Activated CD8-positive, alpha-beta memory T cell treated with anti-CD3 and anti-CD28 coated beads for 36 hours (primary cell): ENCODE data around the gene CAB39L. TPM values are rescaled to one million over a fixed set of nuclear protein-coding genes. Genes with fewer than 3 reads are reported as not detected.
"Not testable (repeated sequence)": the region's sequence is repeated elsewhere in the genome, so short reads cannot be mapped to it uniquely, and the experiment has no call there.

Experiments
- CTCF ChIA-PET: fragments of 350-600 bp; sonication (Branson Sonifier 250); formaldehyde crosslinking; loops from one replicate; lab custom pipeline; 2021; ENCODE audit warnings: antibody characterized with exemption; lab: Charles Lee
- POLR2A ChIA-PET: fragments of 350-600 bp; sonication (Branson Sonifier 250); formaldehyde crosslinking; loops from one replicate; lab custom pipeline; 2021; ENCODE audit warnings: antibody characterized with exemption; lab: Charles Lee
- total RNA-seq, 2 experiments: library from RNA; stranded (reverse); gene quantifications; one replicate each; pipeline ENCODE4 v1.2.3, GENCODE V29; 2021

CAB39L gene
- total RNA-seq, 2 experiments from 2014 or later: 5.6 to 5.7 TPM

DNA sequence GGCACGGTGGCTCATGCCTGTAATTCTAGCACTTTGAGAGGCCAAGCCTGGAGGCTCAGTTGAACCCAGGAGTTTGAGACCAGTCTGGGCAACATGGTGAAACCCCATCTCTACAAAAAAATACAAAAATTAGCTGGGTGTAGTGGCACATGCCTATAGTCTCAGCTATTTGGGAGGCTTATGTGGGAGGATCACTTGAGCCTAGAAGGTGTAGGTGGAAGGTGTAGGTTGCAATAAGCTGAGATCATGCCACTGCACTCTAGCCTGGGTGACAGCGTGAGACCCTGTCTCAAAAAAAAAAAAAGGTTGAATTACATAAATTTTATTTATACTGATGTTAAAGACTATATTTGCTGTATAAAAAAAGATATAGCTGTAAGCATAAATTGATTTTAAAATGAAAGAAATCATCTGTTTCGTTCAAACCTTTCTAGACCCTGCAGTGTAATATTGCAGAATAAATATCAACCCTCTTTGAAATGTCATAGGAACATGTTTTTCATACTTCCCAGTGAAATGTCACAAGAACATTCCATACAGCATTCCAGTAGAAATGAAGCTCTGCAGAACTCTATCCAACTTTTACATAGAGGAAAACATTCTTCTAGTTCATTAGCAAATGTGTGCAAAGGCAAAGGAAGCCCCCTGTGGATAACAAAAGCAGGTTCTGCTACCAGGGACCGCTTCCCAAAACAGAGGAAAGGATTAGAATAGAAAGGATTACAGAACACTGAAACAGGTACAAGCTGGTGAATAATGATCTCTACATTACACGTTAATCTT is 76.0 kb downstream of the CAB39L start:
- POLR2A ChIA-PET: no interaction called here
- CTCF ChIA-PET: no interaction called here

DNA sequence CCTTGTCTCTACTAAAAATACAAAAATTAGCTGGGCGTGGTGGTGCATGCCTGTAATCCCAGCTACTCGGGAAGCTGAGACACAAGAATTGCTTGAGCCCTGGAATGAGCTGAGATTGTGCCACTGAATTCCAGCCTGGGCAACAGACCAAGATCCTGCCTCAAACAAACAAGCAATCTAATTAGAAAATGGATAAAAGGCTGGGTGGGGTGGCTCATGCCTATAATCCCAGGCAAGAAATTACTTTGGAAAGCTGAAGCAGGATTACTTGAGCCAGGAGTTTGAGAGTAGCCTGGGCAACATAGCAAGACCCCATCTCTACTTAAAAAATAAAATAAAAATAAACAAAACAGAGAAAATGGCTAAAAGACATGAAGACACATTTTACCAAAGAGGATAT is 77.0 kb downstream of the CAB39L start:
- CTCF ChIA-PET: no interaction called here
- POLR2A ChIA-PET: no interaction called here

DNA sequence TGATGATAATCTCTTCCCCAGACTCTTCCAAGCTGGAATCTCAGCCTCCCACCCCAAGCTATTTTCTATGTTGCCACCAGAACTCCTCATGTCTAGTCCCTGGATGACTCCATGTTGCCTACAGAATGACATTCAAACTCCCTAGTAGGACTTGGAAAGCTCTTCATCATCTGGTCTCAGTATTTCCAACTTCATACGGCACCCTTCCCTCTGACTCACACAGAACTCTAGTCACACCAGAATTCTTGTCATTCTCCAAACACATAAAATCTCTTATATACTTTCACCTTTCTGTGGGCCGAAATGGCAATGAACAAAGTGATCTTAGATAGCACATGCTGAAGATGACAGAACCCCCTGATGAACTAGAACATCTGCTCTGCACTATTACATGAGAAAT is 86.2 kb downstream of the CAB39L start:
- POLR2A ChIA-PET: no interaction called here
- CTCF ChIA-PET: no interaction called here

DNA sequence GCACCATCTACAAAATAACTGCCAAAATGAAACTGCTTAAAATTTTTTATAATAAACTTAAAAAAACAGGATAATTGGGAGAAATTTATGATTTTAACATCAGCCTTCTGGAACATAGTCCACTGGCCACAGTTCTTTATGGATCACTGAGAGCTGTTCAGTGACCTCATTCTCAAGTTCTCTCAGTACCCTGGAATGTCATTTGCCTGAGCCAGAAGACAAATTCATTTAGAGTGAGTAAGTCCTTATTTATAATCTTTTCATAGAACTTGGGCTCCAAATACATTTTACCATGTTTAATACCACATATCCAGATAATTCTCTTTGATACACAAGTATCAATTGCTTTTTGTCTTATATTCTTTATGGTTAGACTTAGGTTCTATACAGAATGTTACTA is 87.6 kb downstream of the CAB39L start:
- CTCF ChIA-PET: no interaction called here

DNA sequence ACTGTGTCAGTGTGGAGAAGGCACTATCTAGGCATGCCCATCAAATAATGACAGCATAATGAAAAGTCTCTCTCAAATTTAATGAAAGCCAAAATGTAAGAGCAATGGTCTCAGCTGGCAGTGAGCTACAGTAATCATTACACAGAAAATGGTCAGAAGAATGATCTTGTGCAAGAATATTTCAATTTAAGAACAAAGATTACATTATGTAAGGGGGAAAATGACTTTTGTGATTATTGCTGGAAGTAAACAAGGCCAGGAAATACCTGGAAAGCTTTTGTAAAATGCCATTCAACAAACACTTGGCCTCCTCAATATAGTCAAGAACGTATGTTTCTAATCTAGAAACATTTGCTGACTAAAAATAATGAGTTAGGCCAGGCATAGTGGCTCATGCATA is 89.1 kb downstream of the CAB39L start:
- CTCF ChIA-PET: no interaction called here

More for the DNA sequence above, 87.6 kb downstream of the CAB39L start:
- POLR2A ChIA-PET: no interaction called here

DNA sequence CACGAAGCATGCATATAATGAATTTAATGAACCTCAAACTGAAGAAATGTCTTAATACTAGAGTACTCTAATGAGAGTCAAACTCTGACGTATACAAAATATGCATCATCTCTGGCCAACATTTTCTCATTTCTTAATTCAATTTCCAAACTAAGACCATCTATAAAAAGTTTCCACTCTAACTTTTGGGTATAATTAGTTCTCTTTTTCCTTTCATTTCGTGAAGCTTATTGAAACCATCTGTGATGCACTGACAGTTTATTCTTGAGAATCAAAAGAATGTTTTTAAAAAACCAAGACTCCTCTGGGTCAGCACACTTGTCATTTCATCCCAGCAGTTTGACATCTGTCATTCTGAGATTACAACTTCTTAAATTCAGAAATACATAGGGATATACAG is 90.0 kb downstream of the CAB39L start:
- CTCF ChIA-PET: no interaction called here
- POLR2A ChIA-PET: no interaction called here

More for the DNA sequence above, 89.1 kb downstream of the CAB39L start:
- POLR2A ChIA-PET: no interaction called here

DNA sequence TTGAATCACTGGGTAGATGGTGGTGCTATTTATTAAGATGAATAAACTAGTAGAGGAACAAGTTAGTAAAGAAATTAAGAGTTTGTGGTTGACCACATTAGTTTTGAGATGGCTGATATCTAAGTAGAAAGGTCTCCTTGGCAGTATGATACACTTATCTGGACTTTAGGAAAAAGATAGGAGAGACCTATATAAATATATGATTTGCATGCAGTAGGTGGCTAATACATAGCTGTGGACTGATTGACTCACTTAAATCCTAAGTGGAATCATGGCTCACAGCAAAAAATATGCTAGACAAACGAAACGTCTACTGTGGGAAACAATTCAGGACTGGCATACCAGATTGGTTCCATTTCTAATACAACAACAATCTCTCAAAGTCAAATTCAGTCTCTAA is 92.0 kb downstream of the CAB39L start:
- ChIA-PET POLR2A (no interaction called here), CTCF (no interaction called here)

DNA sequence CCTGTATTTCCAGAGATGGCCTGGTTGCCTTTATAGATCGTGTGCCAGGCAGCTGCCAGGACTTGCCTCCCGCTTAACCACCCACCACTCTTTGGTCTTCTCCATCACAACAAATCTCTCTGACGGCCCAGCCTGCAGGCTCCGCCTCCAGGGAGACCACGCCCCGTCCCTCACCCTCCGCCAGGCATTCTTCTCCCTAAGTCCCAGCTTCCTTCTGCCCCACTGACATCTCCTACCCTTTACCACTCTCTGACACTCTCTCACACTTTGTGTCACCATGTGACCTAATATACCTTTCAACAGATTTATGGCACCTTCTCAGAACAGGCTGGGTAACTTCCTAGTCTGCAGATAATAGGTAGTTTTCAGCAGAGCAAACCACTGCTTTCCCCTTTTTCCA is 95.1 kb downstream of the CAB39L start:
- CTCF ChIA-PET: no interaction called here
- POLR2A ChIA-PET: no interaction called here

DNA sequence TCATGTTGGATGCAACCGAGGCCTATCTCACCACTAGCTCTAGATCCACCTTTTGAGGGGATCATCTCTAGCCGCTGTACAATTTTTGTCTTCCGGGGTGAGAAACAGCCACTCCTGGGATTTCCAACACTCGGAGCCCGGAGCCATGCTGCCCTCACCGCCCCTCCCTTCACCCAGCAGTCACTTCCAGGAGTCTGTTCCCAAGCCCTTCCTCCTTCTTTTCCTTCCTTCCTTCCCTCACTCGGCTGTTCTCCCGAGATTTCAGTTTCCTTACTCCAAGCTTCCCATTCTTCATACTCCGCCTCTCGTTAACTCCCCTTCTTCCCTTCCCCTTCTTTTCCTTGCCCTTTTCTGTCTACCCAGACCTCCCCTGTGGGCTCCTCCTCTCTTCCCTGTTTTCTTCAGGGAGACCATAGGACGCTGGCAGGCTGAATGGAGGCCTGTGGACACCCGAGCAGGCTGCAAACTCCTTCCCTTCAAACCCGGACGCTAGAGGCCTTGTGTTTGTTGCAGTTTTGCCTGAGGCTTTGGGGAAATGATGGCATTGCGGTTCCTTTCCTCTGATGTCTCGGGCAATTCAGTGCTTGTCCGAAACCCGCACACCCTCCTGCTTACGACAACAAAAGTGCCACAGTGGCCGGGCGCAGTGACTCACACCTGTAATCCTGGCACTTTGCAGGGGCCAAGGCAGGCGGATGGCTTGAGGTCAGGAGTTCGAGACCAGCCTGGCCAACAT is 96.0 kb downstream of the CAB39L start:
- CTCF ChIA-PET: no interaction called here
- POLR2A ChIA-PET: no interaction called here

DNA sequence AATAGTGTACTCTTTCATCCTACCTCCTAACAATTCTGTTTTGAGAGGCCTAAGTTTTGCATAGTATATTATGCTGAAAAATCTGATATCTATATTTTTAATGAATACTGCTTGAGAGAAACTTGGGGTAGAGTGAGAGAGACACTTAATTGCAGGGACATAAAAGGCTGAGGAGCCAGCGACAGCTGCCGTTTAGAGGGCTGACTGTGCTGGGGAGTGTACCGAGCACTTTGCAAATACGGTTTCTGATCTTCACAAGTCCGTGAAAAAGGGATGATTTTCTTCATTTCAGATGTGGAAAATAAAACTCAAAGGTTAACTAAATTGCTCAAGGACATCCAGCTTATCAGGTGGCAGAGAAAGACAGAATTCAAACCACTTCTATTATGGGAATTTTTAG is 97.4 kb downstream of the CAB39L start:
- POLR2A ChIA-PET: no interaction called here
- CTCF ChIA-PET: no interaction called here

DNA sequence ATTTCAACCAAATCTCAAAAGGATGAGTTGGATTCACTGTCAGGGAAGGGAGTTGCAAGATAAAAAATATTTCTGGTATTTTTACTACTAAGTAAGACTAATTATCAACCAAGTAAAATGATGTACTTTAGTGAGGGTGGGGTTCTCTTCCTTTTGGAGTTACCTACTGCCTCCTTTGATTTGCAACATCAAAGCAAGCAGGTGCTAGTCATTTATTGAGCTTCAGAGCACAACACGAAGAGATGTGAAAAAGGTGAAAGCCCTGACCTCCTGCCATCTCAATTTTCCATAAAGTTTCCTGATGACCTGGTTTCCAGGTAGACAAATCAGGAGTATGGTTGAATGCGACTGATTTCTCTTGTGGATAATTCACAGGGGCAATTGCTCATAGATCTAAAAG is 100.1 kb downstream of the CAB39L start:
- ChIA-PET POLR2A (no interaction called here), CTCF (interaction anchor here (0.7 kb wide), 1 partner anchor 28 kb away, joined by 4 read pairs; no protein-coding TSS in a partner anchor)

DNA sequence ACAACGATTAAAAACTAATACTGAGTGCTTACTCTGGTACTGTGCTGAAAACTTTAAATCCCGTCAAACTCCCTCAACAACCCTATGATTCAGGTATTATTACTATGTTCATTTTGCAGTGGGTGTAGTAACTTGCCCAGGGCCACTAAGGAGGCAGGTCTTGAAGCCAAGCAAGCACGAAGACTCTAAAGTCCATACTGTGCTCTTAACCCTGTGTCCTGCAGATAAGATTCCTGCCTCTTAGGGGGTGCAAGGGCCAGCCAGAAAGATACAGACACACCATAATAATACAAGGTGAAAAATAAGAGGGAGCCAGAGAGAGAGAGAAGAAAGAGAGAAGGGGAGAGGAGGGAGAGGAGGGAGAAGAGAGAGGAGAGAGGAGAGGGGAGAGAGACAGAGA is 100.6 kb downstream of the CAB39L start:
- ChIA-PET POLR2A (no interaction called here), CTCF (no interaction called here)

DNA sequence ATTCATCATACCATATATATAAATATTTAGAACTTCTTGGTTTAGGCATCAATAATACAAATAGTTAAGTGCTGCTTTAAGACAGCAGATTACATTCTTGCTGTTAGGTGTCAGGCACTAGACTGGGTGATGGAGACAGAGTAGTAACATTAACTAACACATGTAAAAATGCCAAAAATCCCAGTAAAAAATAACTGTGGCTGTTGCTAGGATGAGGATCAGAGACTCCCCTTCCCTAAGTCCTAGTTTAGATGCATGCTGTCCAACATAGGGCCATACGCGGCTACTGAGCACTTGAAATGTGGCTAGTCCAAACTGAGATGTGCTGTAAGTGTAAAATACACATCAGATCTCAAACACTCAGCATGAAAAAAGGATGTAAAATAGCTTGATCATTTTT is 101.4 kb downstream of the CAB39L start:
- ChIA-PET CTCF (no interaction called here), POLR2A (no interaction called here)

DNA sequence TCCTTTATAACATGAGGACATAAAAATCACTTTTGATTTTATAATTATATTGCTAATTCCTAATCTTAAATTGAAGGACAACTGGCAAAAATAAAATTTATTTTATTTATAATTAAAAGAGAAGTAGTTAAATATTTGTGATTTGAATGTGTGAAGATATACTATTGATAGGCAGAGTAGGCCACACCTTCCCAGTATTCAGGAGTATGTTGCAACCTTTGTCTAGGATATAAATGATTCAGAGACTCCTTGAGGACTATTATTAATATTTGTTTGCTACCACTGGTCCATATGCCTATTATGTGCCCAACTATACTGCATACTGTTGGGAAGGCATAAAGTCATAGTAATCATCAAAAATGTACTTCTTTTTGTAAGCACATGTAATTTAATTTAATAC is 101.9 kb downstream of the CAB39L start:
- ChIA-PET POLR2A (no interaction called here), CTCF (no interaction called here)

DNA sequence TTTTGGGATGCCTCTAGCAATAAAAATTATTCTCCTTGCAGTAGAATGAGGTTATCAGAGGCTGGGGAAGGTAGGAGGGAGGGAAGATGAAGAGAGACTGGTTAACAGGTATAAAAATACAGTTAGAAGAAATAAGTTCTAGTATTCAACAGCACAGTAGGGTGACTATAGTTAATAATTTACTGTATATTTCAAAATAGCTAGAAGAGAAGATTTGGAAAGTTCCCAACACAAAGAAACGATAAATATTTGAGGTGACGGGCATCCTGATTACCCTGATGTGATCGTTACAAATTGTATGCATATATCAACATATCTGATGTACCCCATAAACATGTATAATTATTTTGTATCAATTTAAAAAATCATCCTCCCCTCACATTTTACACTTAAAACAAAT is 102.3 kb downstream of the CAB39L start:
- CTCF ChIA-PET: no interaction called here
- POLR2A ChIA-PET: no interaction called here

DNA sequence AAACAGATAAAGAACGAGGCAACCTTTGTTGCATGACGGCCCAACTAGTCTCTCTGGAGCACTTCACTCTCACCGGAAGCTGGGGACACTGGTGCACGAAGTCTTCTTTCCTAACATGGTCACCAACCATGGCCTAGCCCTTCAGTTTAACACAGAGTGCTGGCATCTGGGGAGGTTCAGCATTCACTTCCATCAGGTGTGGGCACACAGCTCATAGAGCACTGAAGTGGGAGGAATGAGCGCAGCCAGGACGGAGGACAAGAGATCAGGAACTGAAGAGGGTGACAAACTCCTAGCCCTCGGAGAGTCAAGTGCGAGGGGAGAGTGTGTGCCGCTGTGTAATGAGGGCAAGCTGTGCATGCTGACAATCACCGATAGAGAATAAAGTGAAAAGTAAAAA is 103.7 kb downstream of the CAB39L start:
- ChIA-PET POLR2A (interaction anchor here (0.6 kb wide), 1 partner anchor 21 kb away, joined by 5 read pairs; no protein-coding TSS in a partner anchor), CTCF (no interaction called here)

DNA sequence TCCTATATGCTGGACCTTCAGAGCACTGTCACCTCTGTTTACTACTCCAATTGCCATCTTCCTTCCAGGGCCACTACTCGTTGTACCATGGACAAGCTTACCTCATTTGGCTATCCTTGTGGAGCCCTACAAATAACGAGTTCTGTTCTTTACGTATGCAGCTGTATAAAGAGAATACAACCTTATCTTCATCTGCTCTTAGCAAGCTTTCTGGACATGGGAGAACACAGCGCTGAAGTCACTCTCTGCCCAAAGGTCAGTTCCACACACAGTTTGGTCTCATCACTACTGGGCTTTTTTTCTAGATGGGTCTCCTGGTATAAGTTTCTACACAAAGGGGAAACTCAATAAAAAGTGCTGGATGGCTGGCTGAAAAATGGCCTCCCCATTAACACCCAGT is 107.2 kb downstream of the CAB39L start:
- POLR2A ChIA-PET: no interaction called here
- CTCF ChIA-PET: no interaction called here

DNA sequence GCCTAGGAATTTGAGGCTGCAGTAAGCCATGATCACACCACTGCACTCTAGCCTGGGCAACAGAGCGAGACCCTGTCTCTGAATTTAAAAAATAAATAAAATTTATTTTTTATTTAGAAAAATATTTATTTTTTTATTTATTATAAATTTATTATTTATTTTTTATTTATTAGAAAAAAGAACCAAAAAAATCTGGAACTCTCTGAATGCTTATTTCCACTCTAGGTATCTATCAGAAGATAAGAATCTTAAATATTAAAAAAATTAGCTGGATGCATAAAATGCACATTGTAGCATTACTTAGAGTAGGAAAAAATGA is 113.4 kb downstream of the CAB39L start:
- ChIA-PET CTCF (interaction anchor here (0.6 kb wide), 1 partner anchor 29 kb away, joined by 3 read pairs; no protein-coding TSS in a partner anchor), POLR2A (no interaction called here)

DNA sequence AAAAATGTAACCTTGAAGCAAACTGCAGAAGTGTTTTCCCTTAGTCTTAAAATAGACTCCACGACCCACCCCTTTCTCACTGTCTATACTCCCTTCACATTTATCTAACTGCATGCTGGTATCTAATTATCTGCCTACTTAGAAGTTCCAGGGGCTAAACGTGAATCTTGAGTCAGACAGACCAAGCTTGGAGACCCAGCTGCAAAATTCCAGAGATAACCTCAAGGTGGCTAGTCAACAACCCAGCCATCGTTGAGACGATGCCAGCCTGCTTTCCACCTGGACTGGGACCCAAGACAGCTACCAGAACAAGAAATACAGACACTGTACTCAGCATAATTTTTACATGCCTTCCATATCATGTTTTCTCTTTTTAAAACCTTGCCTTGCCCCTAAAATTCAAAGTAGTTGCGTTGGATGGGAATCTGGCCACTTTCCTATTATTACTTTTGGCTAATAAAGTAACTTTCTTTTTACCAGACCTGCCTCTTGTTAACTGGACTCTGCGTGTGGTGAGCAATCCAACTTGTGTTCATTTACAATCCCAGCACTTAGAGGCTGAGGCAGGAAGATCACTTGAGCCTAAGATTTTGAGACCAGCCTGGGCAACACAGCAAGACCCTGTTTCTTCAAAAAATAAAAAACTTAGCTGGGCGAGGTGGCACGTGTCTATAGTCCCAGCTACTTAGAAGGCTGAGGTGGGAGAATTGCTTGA is 113.9 kb downstream of the CAB39L start:
- CTCF ChIA-PET: interaction anchor here (0.6 kb wide), 1 partner anchor 28 kb away, joined by 3 read pairs; no protein-coding TSS in a partner anchor
- POLR2A ChIA-PET: no interaction called here

DNA sequence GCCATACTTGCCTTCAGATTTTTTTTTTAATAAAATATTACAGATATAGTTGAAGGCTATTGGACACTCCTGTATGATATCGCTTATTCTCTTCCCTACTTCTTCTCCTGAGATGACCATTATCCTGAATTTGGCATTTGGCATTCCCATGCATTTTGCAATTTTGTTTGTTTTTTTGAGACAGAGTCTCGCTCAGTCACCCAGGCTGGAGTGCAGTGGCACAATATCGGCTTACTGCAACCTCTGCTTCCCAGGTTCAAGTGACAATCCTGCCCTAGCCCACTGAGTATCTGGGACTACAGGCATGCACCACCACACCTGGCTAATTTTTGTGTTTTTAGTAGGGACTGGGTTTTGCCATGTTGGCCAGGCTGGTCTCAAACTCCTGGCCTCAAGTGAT is 116.7 kb downstream of the CAB39L start:
- POLR2A ChIA-PET: interaction anchor here (0.6 kb wide), 1 partner anchor 231 kb away, joined by 3 read pairs; no protein-coding TSS in a partner anchor
- CTCF ChIA-PET: not testable (repeated sequence)
